Liver (tissue), 9 donors: Measurements from ENCODE around the gene GALNT10. TPM values are rescaled to one million over a fixed set of nuclear protein-coding genes. Genes with fewer than 3 reads are reported as not detected.

Experiments
- DNase-seq: peaks from one replicate; pipeline ENCODE4 v3.0.0-alpha.2; 2017; ENCODE audit warnings: low spot score
- H3K27ac ChIP-seq, 2 donors: one replicate each; pipeline ENCODE4 v1.7.0; 2013; ENCODE audit warnings: inconsistent platforms in 2 of 2, low read length in 2 of 2, control low read depth in 1 of 2, low read depth in 1 of 2, mild to moderate bottlenecking in 1 of 2
- H3K27me3 ChIP-seq, 4 donors: one replicate each; pipeline versions ENCODE4 v1.6.1 to v1.7.0; 2013; ENCODE audit warnings: low read length in 3 of 4, inconsistent platforms in 1 of 4, mild to moderate bottlenecking in 1 of 4, moderate library complexity in 1 of 4; ENCODE audit not compliant: control insufficient read depth in 4 of 4, insufficient read depth in 4 of 4
- H3K36me3 ChIP-seq, 4 donors: one replicate each; pipeline versions ENCODE4 v1.6.1 to v1.7.0; 2013; ENCODE audit warnings: low read length in 3 of 4, mild to moderate bottlenecking in 3 of 4, low read depth in 1 of 4, moderate library complexity in 1 of 4; ENCODE audit not compliant: control insufficient read depth in 4 of 4, insufficient read depth in 3 of 4
- H3K4me1 ChIP-seq, 4 donors: one replicate each; pipeline versions ENCODE4 v1.6.1 to v1.7.0; 2013; ENCODE audit warnings: low read length in 3 of 4, mild to moderate bottlenecking in 3 of 4, moderate library complexity in 1 of 4; ENCODE audit not compliant: control insufficient read depth in 4 of 4, insufficient read depth in 4 of 4
- H3K4me3 ChIP-seq, 3 donors: one replicate each; pipeline versions ENCODE4 v1.6.1 to v1.7.0; 2013; ENCODE audit warnings: low read length in 3 of 3, control low read depth in 1 of 3, low read depth in 1 of 3, mild to moderate bottlenecking in 1 of 3
- H3K9ac ChIP-seq, 2 donors: one replicate each; pipeline ENCODE4 v1.7.0; 2013; ENCODE audit warnings: low read length in 2 of 2, mild to moderate bottlenecking in 2 of 2, moderate library complexity in 2 of 2, control low read depth in 1 of 2, low read depth in 1 of 2
- H3K9me3 ChIP-seq, 4 donors: one replicate each; pipeline versions ENCODE4 v1.6.1 to v1.7.0; 2013; ENCODE audit warnings: low read length in 3 of 4; ENCODE audit not compliant: control insufficient read depth in 4 of 4
- EGR1 ChIP-seq, 2 donors: IDR thresholded peaks; 2 replicates each; pipeline ENCODE4 v1.6.1; 2016 to 2018; ENCODE audit warnings: antibody characterized with exemption in 2 of 2, low read depth in 2 of 2
- FOXA1 ChIP-seq: IDR thresholded peaks from 2 replicates; pipeline ENCODE4 v1.6.1; 2016; ENCODE audit warnings: antibody characterized with exemption
- FOXA2 ChIP-seq: IDR thresholded peaks from 2 replicates; pipeline ENCODE4 v1.6.1; 2016; ENCODE audit warnings: antibody characterized with exemption
- HNF4A ChIP-seq, 2 donors: conservative IDR thresholded peaks; 2 replicates each; pipeline ENCODE4 v1.6.1; 2016; ENCODE audit warnings: antibody characterized with exemption in 2 of 2, mild to moderate bottlenecking in 2 of 2
- HNF4G ChIP-seq: IDR thresholded peaks from 2 replicates; pipeline ENCODE4 v1.6.1; 2016; ENCODE audit warnings: antibody characterized with exemption
- JUND ChIP-seq, 2 donors: IDR thresholded peaks; 2 replicates each; pipeline ENCODE4 v1.6.1; 2016; ENCODE audit warnings: antibody characterized with exemption in 2 of 2
- NR2F2 ChIP-seq: IDR thresholded peaks from 2 replicates; pipeline ENCODE4 v1.6.1; 2016; ENCODE audit warnings: antibody characterized with exemption
- RAD21 ChIP-seq, 2 donors: IDR thresholded peaks; 2 replicates each; pipeline ENCODE4 v1.6.1; 2016; ENCODE audit warnings: antibody characterized with exemption in 2 of 2, mild to moderate bottlenecking in 2 of 2
- RXRA ChIP-seq, 2 donors: IDR thresholded peaks; 2 replicates each; pipeline ENCODE4 v1.6.1; 2017 to 2018; ENCODE audit warnings: antibody characterized with exemption in 2 of 2, mild to moderate bottlenecking in 1 of 2
- YY1 ChIP-seq: IDR thresholded peaks from 2 replicates; pipeline ENCODE4 v1.6.1; 2016; ENCODE audit warnings: antibody characterized with exemption, mild to moderate bottlenecking
- WGBS: extraction: QIAGEN DNeasy Blood & Tissue Kit; methylation state at CpG from one replicate; pipeline ENCODE4 v1.1.7; 2013; 5-methylcytosine and 5-hydroxymethylcytosine counted together
- polyA plus RNA-seq, 2 donors: library from polyadenylated mRNA; stranded (reverse) in 1 of 2; unstranded in 1 of 2; fragments of 200-250 nt in 1 of 2; fragments of >200 nt in 1 of 2; fragmentation: Nextera tagmentation in 1 of 2; extraction: Ambion mirVana in 1 of 2; gene quantifications; one replicate each; pipeline versions ENCODE4 v1.2.1 to v1.2.3, GENCODE V29; 2013 to 2015
- total RNA-seq, 2 donors: library from RNA; depleted of rRNA; stranded (reverse); fragments of >200 nt; gene quantifications; one replicate each; pipeline ENCODE4 v1.2.3, GENCODE V29; 2014
- TF ChIP-seq, protein P1 (sequence below): fragments of 150-350 bp; IDR thresholded peaks from 2 replicates; pipeline ENCODE4 v1.5.1; 2017; ENCODE audit warnings: improper control_type of control experiment, low read depth, low read length; ENCODE audit not compliant: missing input control
- TF ChIP-seq, protein P2 (sequence below): IDR thresholded peaks from 2 replicates; pipeline ENCODE4 v1.6.1; 2016; ENCODE audit warnings: antibody characterized with exemption
- TF ChIP-seq, protein P3 (sequence below): IDR thresholded peaks from 2 replicates; pipeline ENCODE4 v1.6.1; 2016; ENCODE audit warnings: antibody characterized with exemption
- donor health status: healthy.
- donor health status: healthy.
- donor health status: healthy.
- donor health status: healthy.
- donor health status: healthy.

The GALNT10 gene
- total and polyA plus RNA-seq, 4 donors: 1.1 to 17.8 (median 5.3) TPM

DNA sequence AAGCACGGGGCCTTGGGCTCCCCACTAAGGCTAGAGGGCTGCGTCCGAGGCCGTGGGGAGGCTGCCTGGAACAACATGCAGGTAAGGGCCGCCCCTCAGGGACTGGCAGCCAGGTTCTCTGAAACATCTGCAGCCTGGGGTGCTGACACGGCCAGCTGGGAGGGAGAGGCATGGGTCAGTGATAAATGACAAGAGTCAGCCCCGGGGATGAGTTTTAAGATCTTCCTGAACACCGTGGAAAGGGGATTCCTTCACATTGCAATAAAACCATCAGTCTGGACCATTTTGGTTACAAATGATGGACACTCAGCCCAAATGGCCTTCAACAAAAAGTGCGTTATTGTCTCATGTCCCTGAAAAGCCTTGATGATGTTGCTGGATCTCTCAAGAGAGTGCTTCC is 222.4 kb downstream of the GALNT10 start:
- H3K9me3 ChIP-seq: no peaks in the 10 kb centered on the region
- peaks cover 0 to 5% (median 0%) of the 10 kb centered on the region in 4 donors for H3K36me3 ChIP-seq
- 94% methylated on average over 9 of the region's 9 CpGs for WGBS
- no peak overlapping the region for H3K9ac ChIP-seq
- no peak for DNase-seq
- TF ChIP-seq HNF4A (conservative IDR thresholded peaks at IDR 0.05) (no peak), NR2F2 (no peak), HNF4G (no peak), FOXA2 (no peak), JUND (IDR thresholded peaks at IDR 0.05) (no peak), RAD21 (IDR thresholded peaks at IDR 0.05) (no peak), EGR1 (IDR thresholded peaks at IDR 0.05; ENCODE audit: low read depth in 2 of 2) (no peak), FOXA1 (no peak), YY1 (no peak), RXRA (IDR thresholded peaks at IDR 0.05) (no peak)
- TF ChIP-seq, protein P1, sequence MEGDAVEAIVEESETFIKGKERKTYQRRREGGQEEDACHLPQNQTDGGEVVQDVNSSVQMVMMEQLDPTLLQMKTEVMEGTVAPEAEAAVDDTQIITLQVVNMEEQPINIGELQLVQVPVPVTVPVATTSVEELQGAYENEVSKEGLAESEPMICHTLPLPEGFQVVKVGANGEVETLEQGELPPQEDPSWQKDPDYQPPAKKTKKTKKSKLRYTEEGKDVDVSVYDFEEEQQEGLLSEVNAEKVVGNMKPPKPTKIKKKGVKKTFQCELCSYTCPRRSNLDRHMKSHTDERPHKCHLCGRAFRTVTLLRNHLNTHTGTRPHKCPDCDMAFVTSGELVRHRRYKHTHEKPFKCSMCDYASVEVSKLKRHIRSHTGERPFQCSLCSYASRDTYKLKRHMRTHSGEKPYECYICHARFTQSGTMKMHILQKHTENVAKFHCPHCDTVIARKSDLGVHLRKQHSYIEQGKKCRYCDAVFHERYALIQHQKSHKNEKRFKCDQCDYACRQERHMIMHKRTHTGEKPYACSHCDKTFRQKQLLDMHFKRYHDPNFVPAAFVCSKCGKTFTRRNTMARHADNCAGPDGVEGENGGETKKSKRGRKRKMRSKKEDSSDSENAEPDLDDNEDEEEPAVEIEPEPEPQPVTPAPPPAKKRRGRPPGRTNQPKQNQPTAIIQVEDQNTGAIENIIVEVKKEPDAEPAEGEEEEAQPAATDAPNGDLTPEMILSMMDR: no peak
- TF ChIP-seq, protein P2, sequence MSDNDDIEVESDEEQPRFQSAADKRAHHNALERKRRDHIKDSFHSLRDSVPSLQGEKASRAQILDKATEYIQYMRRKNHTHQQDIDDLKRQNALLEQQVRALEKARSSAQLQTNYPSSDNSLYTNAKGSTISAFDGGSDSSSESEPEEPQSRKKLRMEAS: no peak
- TF ChIP-seq, protein P3, sequence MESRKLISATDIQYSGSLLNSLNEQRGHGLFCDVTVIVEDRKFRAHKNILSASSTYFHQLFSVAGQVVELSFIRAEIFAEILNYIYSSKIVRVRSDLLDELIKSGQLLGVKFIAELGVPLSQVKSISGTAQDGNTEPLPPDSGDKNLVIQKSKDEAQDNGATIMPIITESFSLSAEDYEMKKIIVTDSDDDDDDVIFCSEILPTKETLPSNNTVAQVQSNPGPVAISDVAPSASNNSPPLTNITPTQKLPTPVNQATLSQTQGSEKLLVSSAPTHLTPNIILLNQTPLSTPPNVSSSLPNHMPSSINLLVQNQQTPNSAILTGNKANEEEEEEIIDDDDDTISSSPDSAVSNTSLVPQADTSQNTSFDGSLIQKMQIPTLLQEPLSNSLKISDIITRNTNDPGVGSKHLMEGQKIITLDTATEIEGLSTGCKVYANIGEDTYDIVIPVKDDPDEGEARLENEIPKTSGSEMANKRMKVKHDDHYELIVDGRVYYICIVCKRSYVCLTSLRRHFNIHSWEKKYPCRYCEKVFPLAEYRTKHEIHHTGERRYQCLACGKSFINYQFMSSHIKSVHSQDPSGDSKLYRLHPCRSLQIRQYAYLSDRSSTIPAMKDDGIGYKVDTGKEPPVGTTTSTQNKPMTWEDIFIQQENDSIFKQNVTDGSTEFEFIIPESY: no peak
- H3K27me3 ChIP-seq: no peaks in the 10 kb centered on the region
- no peaks in the 10 kb centered on the region for H3K4me1 ChIP-seq
- no peak overlapping the region for H3K4me3 ChIP-seq
- H3K27ac ChIP-seq: no peak overlapping the region

DNA sequence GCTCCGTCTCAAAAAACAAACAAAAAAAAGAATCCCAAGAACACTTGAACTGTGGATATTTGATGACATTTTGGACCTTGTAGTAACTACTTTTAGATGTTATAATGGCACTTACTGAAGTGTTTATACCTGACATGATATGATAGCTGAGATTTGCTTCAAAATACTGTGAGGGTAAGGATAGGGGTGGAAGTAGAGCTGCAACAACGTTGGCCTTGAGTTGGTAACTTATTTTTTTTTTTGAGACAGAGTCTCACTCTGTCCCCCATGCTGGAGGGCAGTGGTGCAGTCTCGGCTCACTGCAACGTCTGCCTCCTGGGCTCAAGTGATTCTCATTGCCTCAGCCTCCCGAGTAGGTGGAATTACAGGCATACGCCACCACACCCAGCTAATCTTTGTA is 224.6 kb downstream of the GALNT10 start:
- H3K36me3 ChIP-seq: peaks cover 0 to 8% (median 2%) of the 10 kb centered on the region in 4 donors
- TF ChIP-seq, protein P1: no peak
- TF ChIP-seq YY1: no peak
- TF ChIP-seq FOXA1: no peak
- no peak for TF ChIP-seq EGR1 (IDR thresholded peaks at IDR 0.05; ENCODE audit: low read depth in 2 of 2)
- TF ChIP-seq FOXA2: no peak
- no peaks in the 10 kb centered on the region for H3K27me3 ChIP-seq
- no peak overlapping the region for H3K4me3 ChIP-seq
- H3K9ac ChIP-seq: no peak overlapping the region
- 85% methylated on average over 6 of the region's 6 CpGs for WGBS
- H3K27ac ChIP-seq: no peak overlapping the region
- no peaks in the 10 kb centered on the region for H3K9me3 ChIP-seq
- no peaks in the 10 kb centered on the region for H3K4me1 ChIP-seq
- no peak for DNase-seq
